HG02571 (cell line): Measurements from ENCODE around the gene CDCA5.

Experiments used
- ATAC-seq: cut with Tn5 transposase; IDR thresholded peaks from one replicate; pipeline ENCODE4 v1.9.1; 2021; ENCODE audit warnings: mild to moderate bottlenecking, moderate library complexity; ENCODE audit not compliant: unreplicated experiment

Gene CDCA5

DNA sequence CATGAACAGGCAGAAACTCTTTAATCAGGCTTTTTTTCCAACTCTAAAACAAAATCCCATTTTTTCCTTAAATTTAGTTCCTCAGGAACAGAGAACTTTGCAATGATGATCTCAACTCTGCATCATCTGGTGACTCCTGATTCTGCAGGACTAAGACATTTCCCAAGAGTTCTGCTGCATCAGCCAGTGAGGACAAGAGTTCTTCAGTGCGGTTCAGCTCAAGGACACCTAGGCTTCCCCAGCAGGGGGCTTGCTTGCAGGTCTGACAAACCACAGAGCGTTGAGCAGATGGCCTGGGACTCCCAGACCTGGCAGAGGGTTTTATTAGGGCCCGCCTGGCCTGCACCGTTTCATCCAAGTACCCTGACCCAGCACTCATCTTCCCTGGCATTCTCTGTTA lies 6.4 kb downstream of the CDCA5 start:
- no peak for ATAC-seq

DNA sequence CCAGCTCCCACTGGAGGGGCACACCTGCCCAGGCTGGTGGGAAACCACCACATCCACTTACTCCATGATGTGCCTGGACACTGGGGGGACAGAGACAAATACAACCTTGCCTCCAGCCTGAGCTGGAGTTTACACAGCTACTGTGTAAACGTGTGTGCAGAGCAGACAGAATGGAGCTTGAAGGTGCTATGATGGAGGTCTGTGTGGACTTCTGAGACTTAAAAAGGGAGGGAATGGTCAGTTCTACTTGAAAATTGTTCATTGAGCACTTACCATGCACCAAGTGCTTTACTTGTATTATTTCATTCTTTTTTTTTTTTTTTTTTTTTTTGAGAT lies 11.2 kb downstream of the CDCA5 start:
- ATAC-seq: no peak

GRCh38 chr11:65071907-65072630 lies 11.8 kb downstream of the CDCA5 start:
- ATAC-seq: no peak

GRCh38 chr11:65069217-65069616 lies 14.6 kb downstream of the CDCA5 start:
- ATAC-seq: no peak

GRCh38 chr11:65067446-65067845 lies 16.4 kb downstream of the CDCA5 start:
- ATAC-seq: no peak

GRCh38 chr11:65066805-65067291 lies 17.0 kb downstream of the CDCA5 start:
- no peak for ATAC-seq

- ATAC-seq: no peak
Measured at GRCh38 chr11:65066315-65066714, 17.5 kb downstream of the CDCA5 start.

- ATAC-seq: no peak
Measured at GRCh38 chr11:65065851-65066250, 18.0 kb downstream of the CDCA5 start.

DNA sequence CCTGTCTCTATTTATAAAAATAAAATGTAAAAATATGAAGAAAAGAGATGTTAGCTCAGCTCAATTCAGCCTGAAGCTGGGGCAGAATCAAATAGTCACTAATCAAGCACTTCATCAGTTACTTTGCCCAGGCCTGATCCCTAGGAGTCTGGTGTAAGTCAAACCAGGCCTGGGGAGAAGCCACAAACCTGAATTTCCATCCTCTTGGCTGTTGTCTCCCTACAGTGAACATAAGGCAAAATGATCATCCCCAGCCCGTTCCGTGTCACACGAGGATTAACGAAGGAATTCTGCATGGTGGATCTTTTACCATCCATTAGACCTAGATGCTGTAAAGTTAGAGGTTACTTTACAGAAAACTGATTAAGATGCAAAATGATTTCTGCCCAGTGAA lies 19.0 kb downstream of the CDCA5 start:
- no peak for ATAC-seq

GRCh38 chr11:65063532-65063931 lies 20.3 kb downstream of the CDCA5 start:
- no peak for ATAC-seq

DNA sequence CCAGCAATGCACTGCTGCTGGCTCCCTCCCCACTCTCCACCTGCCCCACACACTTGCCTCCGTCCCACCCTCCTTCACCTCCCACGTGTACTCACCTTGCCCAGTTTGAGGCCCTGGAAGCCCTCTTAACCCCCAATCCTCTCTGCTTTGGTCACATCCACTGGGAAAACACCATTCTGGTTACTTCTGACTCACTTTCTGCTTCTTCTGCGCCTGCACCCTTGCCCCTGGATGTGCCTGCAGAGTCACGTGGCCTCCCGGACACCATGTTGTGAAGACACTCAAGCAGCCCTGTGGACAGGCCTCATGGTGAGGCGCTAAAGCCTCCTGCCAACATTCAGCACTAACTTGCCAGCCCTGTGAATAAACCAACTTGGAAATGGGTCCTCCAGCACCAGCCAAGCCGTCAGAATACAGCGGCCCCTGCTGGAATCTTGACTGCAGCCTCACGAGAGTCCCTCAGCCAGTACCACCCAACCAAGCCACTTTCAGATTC lies 22.9 kb downstream of the CDCA5 start:
- no peak for ATAC-seq

DNA sequence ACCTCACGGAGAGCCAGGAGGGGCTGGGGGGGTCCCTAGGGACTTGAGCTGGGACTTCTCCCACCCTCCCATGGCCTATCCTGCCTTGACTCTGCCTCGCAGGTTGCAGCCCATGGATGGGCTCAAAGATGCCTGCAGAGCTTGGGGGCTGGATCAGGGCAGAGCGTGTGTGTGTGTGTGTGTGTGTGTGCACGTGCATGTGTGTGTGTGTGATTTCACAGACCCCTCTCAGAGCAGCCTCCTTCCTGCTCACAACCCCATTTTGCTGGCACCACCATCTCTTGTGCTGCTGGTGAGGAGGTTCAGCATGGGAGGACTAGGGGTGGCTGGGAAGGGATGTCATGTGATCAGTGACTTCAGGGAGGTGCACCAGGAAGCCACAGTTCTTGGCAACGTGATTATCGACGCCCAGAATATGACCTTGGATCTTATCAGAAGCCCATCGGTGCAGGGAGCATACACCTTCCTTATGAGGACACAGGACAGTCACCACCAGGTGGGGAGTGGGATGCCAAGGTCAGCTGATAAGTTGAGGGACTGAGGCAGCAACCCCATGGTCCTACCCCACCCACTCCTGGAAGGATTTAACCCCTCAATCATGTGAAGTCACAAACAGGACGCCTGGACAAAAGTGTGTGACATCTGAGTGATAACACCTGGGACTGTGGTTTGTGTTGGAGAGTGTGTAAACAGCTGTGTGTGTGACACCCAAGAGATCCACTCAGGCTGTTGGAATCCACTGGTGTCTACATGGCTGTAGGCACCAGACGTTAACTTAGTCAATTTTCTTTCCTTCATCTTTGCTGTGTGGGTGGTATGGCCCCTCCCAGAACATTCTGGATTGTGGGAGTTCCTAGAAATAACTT lies 23.6 kb downstream of the CDCA5 start:
- ATAC-seq: no peak

DNA sequence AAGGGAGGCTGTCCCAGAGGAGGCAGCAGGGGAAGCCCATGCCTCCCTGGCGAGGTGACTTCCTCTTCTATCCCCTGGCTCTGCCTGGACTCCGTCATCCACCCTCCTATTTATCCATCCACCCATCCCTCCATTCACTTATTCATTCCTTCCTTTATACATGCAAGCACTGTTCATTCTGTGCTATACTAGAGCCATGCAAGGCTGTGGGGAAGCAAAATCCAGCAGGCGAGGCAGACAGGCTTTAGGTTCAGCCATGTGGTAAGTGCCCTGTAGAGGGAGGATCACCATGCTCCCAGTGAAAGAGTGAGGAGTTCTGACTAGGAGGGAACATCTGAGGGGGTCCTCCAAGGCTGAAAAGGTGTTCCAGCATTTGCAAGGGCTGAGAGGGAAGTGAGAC lies 24.3 kb downstream of the CDCA5 start:
- no peak for ATAC-seq

DNA sequence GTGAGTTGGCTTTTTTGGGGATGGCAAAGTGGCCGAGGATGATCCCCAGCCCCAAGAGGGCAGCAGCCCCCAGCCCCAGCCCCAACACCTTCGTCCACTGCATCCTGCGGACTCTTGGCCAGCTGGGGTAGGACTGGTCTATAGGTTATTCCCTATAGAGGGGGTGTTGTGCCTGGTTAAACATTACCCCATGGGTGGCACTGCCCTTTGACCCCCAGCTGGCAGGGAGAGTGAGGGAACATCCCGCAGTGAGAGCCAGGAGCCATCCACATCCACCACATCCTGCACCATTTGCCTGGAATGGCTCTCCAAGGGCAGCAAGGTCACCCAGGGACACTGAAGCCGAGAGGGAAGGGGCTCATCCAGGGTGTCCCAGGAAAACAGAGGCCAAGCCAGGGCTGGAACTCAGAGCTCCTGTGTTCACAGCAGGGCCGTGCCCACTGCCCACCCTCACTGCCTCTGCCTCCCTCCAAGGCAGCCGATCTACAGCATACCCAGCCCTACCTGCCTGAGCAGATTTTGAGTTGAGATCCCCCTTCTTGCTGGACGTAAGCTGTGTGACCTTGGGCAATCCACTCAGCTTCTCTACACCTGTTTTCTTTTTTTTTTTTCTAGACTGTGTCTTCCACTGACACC lies 25.3 kb downstream of the CDCA5 start, which contains the start of gene NAALADL1:
Gene NAALADL1 (minus strand): TSS at position 135 of the 636 bp plus-strand sequence. CDS start 32 bp downstream, at position 103.
- no peak for ATAC-seq

GRCh38 chr11:65058012-65058411 lies 25.8 kb downstream of the CDCA5 start:
- no peak for ATAC-seq

DNA sequence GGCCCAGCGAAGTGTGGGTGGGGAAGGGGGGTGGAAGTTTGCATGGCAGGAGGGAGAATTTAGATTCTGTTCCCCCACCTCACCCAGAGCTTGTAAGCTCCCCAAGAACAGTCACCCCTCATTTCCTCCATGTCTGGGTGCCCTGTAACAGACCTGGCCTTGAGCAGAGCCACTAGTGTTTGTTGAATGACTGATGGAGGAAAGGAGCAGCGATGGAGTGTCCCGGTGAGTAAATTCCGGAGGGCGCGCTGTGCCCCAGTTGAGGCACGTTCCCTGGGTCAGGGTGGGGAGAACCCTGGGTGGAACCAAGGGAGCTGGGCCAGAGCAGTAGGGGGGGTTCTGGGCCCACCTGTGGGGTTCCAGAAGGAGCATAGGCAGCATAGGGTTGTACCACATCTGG lies 26.3 kb downstream of the CDCA5 start:
- ATAC-seq: no peak

DNA sequence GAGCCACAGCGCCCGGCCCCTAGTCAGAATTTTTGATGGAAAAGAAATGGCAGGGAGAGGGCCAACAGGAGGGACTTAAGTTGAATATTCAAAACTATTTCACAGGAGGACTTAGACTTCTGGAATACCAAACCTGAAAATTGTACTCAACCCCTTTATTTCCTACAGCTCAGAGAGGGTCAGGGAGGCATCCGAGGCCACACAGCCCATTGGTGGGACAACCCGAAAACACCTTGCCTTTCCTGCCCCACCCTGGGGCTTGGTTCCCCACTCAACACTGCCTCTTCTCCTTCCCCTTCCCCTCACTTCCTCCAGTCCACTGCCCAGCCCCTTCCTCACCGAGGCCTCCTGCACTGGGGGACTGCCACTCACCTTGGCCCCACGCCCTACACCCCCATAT lies 26.8 kb downstream of the CDCA5 start:
- no peak for ATAC-seq

DNA sequence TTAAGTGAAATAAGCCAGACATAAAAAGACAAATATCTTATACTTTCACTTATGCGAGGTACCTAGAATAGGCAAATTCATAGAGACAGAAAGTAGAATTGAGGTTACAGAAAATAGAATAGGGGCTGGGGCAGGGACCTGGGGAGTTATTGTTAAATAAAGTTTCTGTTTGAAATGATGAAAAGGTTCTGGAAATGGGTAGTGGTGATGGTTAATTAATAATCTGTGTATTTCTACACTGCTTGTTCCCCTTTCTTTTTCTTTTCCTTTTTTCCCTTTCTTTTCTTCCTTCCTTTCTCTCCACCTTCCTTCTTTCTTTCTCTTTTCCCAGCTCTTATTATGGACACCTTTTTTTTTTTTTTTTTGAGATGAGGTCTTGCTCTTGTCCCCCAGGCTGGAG lies 28.3 kb downstream of the CDCA5 start:
- no peak for ATAC-seq

- ATAC-seq: no peak
Measured at GRCh38 chr11:65053827-65054508, 29.9 kb downstream of the CDCA5 start.

- no peak for ATAC-seq
Measured at GRCh38 chr11:65051398-65051858, 32.4 kb downstream of the CDCA5 start.
